ENCODE measurements around the gene PCNT. TPM values are rescaled to one million over a fixed set of nuclear protein-coding genes. Genes with fewer than 3 reads are reported as not detected.

The PCNT gene
- total RNA-seq, 1 experiment from 2014 or later: 39.6 TPM

DNA sequence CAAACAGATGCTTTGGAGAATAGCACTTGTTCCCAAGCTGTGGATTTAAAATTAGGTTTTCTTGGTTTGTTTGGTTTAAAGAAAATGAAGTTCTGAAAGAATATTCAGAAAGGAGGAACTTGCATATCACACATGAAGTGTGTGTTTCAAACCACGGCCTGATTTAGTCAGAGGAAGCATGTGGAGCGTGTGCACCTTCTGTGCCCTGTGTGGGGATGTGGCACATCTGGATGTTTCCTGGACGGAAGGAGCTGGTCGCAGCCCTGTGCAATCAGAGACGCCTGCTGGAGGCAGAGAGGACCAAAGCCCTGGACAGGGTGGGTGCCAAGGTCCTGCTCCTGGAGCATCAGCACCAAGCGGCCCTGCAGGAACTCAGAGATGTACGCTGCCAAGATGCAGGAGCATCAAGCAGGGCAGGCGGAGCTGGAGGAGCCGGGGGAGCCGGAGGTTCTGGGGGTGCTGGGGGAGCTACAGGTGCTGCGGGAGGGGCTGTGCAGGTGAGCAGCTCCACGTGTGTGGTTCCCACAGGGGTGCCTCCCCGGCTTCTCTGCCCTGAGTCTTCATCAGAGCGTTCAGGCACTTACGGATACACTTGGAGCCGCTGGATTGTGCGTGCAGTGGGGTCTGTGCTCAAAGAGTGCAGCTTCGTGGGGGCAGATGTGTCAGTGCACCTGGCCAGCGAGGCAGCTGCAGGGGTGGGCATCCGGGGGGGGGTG is 45.7 kb downstream of the PCNT start:
- peaks cover 5% of the 10 kb centered on the region for H4K20me1 ChIP-seq (ENCODE audit: control insufficient read depth, insufficient read depth, insufficient read length)
- no peak overlapping the region for H2AFZ ChIP-seq (ENCODE audit: low read length)
- H3K27me3 Mint-ChIP-seq (ENCODE audit: low read depth): no peaks in the 10 kb centered on the region
- no peaks in the 10 kb centered on the region for H3K9me3 ChIP-seq (ENCODE audit: control insufficient read depth, low read depth, low read length)
- peak overlapping the region in 1 of 3 experiments; percentile 68; a peak in 2 of 7 replicates for H3K27ac Mint-ChIP-seq
- H3K4me2 ChIP-seq (ENCODE audit: insufficient read depth, insufficient read length, low read length): no peak overlapping the region
- H3K23ac ChIP-seq (ENCODE audit: insufficient read length, low read depth, low read length): no peak overlapping the region
- H2AK5ac ChIP-seq (ENCODE audit: insufficient read length, low read length): no peak overlapping the region
- peaks cover 43 to 57% (median 54%) of the 10 kb centered on the region in 3 experiments for H3K36me3 Mint-ChIP-seq (ENCODE audit: insufficient read depth in 1 of 3, low read depth in 3 of 3)
- DNase-seq: no peak
- H2BK12ac ChIP-seq (ENCODE audit: insufficient read length, low read depth, low read length): no peak overlapping the region
- no peaks in the 10 kb centered on the region for H3K79me1 ChIP-seq (ENCODE audit: insufficient read depth, low read depth, low read length, poor library complexity, severe bottlenecking)
- no peak overlapping the region for H4K5ac ChIP-seq (ENCODE audit: insufficient read length, low read depth, low read length)
- H2BK5ac ChIP-seq (ENCODE audit: insufficient read length, low read length): no peak overlapping the region
- peaks cover 7% of the 10 kb centered on the region; the same call in 1 of the 2 replicates for H3K79me2 ChIP-seq (ENCODE audit: insufficient read depth, low read length)
- no CpG with 5 or more reads among the region's 20 CpGs for WGBS (ENCODE audit: extremely low coverage, insufficient read length, low lambda C conversion rate)
- no peak overlapping the region for H3K56ac ChIP-seq (ENCODE audit: insufficient read length, low read depth, low read length)
- H3K4me1 ChIP-seq (ENCODE audit: insufficient read depth, low read length): no peaks in the 10 kb centered on the region
- H3K27ac ChIP-seq (ENCODE audit: insufficient read length, low read depth, low read length): no peak overlapping the region
- no peaks in the 10 kb centered on the region for H3K27me3 ChIP-seq (ENCODE audit: insufficient read depth, low read length)
- H3K23me2 ChIP-seq (ENCODE audit: insufficient read length, low read depth, low read length, poor library complexity, severe bottlenecking): no peaks in the 10 kb centered on the region
- no peak overlapping the region for H3K18ac ChIP-seq (ENCODE audit: insufficient read length, low read depth, low read length)
- TF ChIP-seq, protein P1, sequence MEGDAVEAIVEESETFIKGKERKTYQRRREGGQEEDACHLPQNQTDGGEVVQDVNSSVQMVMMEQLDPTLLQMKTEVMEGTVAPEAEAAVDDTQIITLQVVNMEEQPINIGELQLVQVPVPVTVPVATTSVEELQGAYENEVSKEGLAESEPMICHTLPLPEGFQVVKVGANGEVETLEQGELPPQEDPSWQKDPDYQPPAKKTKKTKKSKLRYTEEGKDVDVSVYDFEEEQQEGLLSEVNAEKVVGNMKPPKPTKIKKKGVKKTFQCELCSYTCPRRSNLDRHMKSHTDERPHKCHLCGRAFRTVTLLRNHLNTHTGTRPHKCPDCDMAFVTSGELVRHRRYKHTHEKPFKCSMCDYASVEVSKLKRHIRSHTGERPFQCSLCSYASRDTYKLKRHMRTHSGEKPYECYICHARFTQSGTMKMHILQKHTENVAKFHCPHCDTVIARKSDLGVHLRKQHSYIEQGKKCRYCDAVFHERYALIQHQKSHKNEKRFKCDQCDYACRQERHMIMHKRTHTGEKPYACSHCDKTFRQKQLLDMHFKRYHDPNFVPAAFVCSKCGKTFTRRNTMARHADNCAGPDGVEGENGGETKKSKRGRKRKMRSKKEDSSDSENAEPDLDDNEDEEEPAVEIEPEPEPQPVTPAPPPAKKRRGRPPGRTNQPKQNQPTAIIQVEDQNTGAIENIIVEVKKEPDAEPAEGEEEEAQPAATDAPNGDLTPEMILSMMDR (conservative IDR thresholded peaks at IDR 0.05): no peak
- peaks cover 0 to 7% of the 10 kb centered on the region in 2 experiments; a peak in 2 of 5 replicates for H3K9me3 Mint-ChIP-seq
- no peak overlapping the region for H2BK15ac ChIP-seq (ENCODE audit: low read depth, low read length)
- no peak overlapping the region for H2BK120ac ChIP-seq (ENCODE audit: low read depth, low read length, poor library complexity, severe bottlenecking)
- no peak overlapping the region for H3K4me3 Mint-ChIP-seq
- H3T11ph ChIP-seq (ENCODE audit: low read length): no peak overlapping the region
- no peak overlapping the region for H3K14ac ChIP-seq (ENCODE audit: insufficient read depth, low read length)
- H3K4me1 Mint-ChIP-seq: no peaks in the 10 kb centered on the region
- H2BK20ac ChIP-seq (ENCODE audit: low read depth, low read length, poor library complexity, severe bottlenecking): no peak overlapping the region
- H4K8ac ChIP-seq (replicated peaks; ENCODE audit: insufficient read length, low read depth, low read length): no peak overlapping the region
- H3K9ac ChIP-seq (ENCODE audit: extremely low read depth, insufficient read length, low read length): no peak overlapping the region
- no peak overlapping the region for H3K4ac ChIP-seq (ENCODE audit: low read depth, low read length)
- no peak overlapping the region for H4K91ac ChIP-seq (ENCODE audit: insufficient read length, low read depth, low read length)

All from H9 (cell line).